ENCODE measurements around the gene AMPD2.

AMPD2 gene

DNA sequence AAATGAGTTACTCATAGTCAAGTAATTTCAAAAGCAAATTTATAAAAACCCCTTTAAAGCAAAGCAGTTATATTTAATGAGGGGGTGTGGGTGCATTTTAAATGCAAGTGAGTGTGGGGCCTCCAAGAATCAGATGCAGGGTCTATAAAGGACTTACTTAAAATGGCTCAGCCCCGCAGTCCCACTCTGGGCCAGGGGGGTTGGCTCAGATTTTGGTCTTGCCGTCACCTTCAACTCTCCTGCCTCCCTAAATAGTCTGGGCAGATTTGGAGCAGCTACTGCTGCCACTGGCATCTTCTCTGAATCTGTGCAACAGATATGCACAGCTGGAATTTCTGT lies 16.2 kb downstream of the AMPD2 start:
- no peak for DNase-seq (ENCODE audit: insufficient read length, low spot score)
- FAIRE-seq = no peak
- no peak for TF ChIP-seq POLR2A (IDR thresholded peaks at IDR 0.05; ENCODE audit: low read depth, low read length)
- TF ChIP-seq SPI1 (IDR thresholded peaks at IDR 0.05; ENCODE audit: low read depth, low read length) = no peak
- TF ChIP-seq POU2F2 (IDR thresholded peaks at IDR 0.05; ENCODE audit: low read depth, low read length) = no peak
- no peak for TF ChIP-seq PAX5 (IDR thresholded peaks at IDR 0.05; ENCODE audit: insufficient read depth, low read length, severe bottlenecking)
- no peak for TF ChIP-seq POLR2AphosphoS5 (IDR thresholded peaks at IDR 0.05; ENCODE audit: low read depth, low read length)
- no peak for TF ChIP-seq TAF1 (IDR thresholded peaks at IDR 0.05; ENCODE audit: low read depth, low read length)

DNA sequence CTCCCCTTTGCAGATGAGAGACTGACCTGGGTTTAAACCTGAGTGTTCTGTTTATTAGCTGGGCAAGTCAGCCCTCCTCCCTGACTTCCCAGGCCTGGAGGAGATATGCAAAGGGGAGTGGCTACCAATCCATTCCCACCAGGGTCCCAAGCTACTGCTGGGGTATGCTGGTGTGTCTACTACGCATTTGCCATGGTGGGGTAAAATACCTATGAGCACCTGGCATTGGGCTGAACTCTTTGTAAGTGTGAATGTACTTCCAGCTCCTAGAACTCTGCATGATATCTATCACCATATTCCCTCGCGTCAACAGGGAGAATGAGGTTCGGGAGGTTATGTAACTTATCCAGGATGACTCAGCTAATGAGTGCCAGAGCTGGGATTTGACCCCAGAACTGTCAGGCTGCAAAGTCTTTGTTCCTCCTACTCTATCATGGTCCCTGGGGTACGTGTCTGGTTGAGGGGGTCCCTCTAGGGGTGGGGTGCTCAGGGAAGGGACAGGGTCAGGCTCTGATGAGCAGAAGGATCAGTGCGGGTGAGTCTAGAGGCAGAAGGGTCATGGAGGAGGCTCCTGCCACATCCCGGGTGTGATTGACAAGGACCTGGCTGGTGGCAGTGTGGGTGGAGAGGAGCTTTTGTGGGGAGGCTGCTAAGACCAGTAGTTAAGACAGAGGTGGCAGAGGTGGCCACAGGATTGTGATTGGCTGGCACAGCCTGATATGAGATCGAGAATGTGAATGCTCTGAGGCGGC lies 16.7 kb downstream of the AMPD2 start:
- DNase-seq (ENCODE audit: insufficient read length, low spot score) (no peak), FAIRE-seq (no peak)
- TF ChIP-seq PAX5 (IDR thresholded peaks at IDR 0.05; ENCODE audit: insufficient read depth, low read length, severe bottlenecking) = no peak
- TF ChIP-seq TAF1 (IDR thresholded peaks at IDR 0.05; ENCODE audit: low read depth, low read length) = no peak
- no peak for TF ChIP-seq POLR2A (IDR thresholded peaks at IDR 0.05; ENCODE audit: low read depth, low read length)
- TF ChIP-seq POU2F2 (IDR thresholded peaks at IDR 0.05; ENCODE audit: low read depth, low read length) = no peak
- TF ChIP-seq SPI1 (IDR thresholded peaks at IDR 0.05; ENCODE audit: low read depth, low read length) = no peak
- TF ChIP-seq POLR2AphosphoS5 (IDR thresholded peaks at IDR 0.05; ENCODE audit: low read depth, low read length) = no peak

DNA sequence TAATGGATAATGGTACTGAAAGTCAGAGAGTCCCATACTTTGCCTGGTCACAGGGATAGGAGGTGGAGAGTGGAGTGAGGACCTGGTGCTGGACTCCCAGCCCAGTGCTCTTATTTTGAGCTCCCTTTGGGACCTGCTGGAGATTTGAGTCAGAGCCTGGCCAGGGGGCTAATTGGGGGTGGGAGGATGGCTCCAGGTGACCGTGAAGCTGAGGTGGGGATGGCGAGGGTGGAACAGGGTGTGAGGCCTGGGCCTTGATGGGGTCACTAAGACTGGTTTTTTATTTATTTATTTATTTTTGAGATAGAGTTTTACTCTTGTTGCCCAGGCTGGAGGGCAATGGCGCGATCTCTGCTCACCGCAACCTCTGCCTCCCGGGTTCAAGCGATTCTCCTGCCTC lies 17.8 kb downstream of the AMPD2 start:
- TF ChIP-seq PAX5 (IDR thresholded peaks at IDR 0.05; ENCODE audit: insufficient read depth, low read length, severe bottlenecking) = no peak
- TF ChIP-seq POU2F2 (IDR thresholded peaks at IDR 0.05; ENCODE audit: low read depth, low read length) = no peak
- TF ChIP-seq POLR2AphosphoS5 (IDR thresholded peaks at IDR 0.05; ENCODE audit: low read depth, low read length) = no peak
- FAIRE-seq = no peak
- DNase-seq (ENCODE audit: insufficient read length, low spot score) = no peak

DNA sequence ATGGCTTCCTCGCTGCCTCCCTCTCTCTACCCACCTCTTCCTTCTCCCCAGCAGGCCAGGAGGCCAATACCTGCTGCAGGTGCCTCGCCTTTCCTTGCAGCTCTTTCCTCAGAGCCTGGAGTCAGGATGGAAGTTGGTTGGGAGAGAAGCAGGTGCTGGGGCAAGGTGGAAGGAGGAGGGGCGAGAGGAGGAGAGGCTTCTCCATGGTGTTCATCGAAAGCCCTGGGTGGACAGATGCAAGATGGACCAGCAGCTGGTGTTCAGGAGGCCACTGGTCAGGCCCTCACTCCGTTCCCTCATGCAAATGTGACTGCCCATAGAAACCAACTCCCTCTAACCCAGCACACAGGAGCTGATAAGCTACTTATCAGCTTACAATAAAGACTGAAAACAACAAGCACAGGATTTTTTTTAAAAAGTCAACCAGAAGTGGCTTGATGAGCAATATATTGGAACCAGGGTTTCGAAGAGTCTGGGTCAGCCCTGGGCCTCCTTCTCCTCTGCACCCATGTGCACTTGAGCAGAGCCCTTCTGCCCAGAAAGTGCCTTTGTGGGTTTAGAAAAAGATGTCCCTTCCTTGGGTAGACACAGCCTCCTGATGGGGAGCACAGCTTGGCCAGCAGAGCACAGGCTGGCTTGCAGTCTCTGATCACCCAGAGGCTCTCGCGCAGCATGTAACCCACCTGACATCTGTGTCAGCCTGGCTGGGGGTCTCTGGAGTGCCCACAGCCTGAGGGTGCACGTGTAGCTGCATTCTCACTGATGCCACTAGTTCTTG lies 19.6 kb downstream of the AMPD2 start:
- FAIRE-seq (no peak), DNase-seq (ENCODE audit: insufficient read length, low spot score) (no peak)
- TF ChIP-seq PAX5 (IDR thresholded peaks at IDR 0.05; ENCODE audit: insufficient read depth, low read length, severe bottlenecking) (no peak), POLR2AphosphoS5 (IDR thresholded peaks at IDR 0.05; ENCODE audit: low read depth, low read length) (no peak), POU2F2 (IDR thresholded peaks at IDR 0.05; ENCODE audit: low read depth, low read length) (no peak), POLR2A (IDR thresholded peaks at IDR 0.05; ENCODE audit: low read depth, low read length) (no peak), SPI1 (IDR thresholded peaks at IDR 0.05; ENCODE audit: low read depth, low read length) (no peak), TAF1 (IDR thresholded peaks at IDR 0.05; ENCODE audit: low read depth, low read length) (no peak)

GRCh38 chr1:109639841-109640184 lies 20.2 kb downstream of the AMPD2 start:
- FAIRE-seq = no peak
- no peak for DNase-seq (ENCODE audit: insufficient read length, low spot score)
- no peak for TF ChIP-seq SPI1 (IDR thresholded peaks at IDR 0.05; ENCODE audit: low read depth, low read length)
- TF ChIP-seq PAX5 (IDR thresholded peaks at IDR 0.05; ENCODE audit: insufficient read depth, low read length, severe bottlenecking) = no peak
- no peak for TF ChIP-seq POLR2AphosphoS5 (IDR thresholded peaks at IDR 0.05; ENCODE audit: low read depth, low read length)
- TF ChIP-seq POLR2A (IDR thresholded peaks at IDR 0.05; ENCODE audit: low read depth, low read length) = no peak
- TF ChIP-seq POU2F2 (IDR thresholded peaks at IDR 0.05; ENCODE audit: low read depth, low read length) = no peak
- no peak for TF ChIP-seq TAF1 (IDR thresholded peaks at IDR 0.05; ENCODE audit: low read depth, low read length)

- TF ChIP-seq POLR2AphosphoS5 (IDR thresholded peaks at IDR 0.05; ENCODE audit: low read depth, low read length) (no peak), TAF1 (IDR thresholded peaks at IDR 0.05; ENCODE audit: low read depth, low read length) (no peak)
- DNase-seq (ENCODE audit: insufficient read length, low spot score) (no peak), FAIRE-seq (peak; percentile 95)
Observed at GRCh38 chr1:109640285-109640865, 20.7 kb downstream of the AMPD2 start.

DNA sequence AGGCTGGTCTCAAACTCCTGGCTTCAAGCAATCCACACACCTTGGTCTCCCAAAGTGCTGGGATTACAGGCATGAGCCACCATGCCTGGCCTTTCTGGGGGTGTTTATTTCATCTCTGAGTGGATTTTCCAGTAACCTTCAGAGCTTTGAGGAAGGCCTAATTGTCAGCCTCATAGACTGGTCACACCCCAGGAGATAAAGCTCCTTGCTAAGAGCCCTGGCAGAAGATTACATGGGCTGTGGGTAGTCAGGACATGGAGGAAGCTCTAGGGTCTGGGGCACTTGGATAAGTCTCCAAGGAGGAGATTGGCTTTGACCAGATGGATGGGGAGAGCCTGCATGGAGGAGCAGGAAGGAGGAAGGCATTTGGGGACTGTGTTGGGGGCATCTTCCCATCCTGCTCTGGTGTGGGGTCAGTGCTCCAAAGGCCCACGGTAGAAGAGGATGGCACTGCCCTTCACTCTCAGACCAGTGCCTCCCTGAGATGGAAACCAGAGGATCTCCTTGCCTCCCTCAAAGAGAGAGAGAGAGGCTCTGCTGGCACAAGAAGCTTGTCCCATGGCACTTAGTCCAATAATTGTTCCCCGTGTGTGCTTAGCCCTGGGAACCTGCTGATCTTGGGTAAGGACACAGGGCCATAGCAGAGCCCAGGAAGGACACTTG lies 21.6 kb downstream of the AMPD2 start:
- DNase-seq (ENCODE audit: insufficient read length, low spot score) (no peak), FAIRE-seq (no peak)
- no peak for TF ChIP-seq PAX5 (IDR thresholded peaks at IDR 0.05; ENCODE audit: insufficient read depth, low read length, severe bottlenecking)

DNA sequence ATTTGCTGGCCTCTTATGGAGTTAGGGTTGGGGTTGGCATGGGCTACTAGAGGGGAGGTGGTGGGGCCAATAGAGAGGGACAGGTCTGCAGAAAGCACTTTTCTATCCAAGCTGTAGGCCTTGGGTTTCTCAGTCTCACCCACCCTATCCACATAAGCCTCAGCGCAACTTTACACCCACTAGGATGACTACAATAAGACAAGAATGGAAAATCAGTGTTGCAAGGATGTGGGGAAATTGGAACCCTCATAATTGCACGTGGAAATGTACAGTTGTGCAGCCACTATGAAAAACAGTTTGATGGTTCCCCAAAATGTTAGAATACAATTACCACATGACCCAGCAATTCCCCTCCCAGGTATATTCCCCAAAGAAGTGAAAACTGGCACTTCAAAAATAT lies 22.2 kb downstream of the AMPD2 start:
- TF ChIP-seq SPI1 (IDR thresholded peaks at IDR 0.05; ENCODE audit: low read depth, low read length) (no peak), POLR2A (IDR thresholded peaks at IDR 0.05; ENCODE audit: low read depth, low read length) (no peak), PAX5 (IDR thresholded peaks at IDR 0.05; ENCODE audit: insufficient read depth, low read length, severe bottlenecking) (no peak), POU2F2 (IDR thresholded peaks at IDR 0.05; ENCODE audit: low read depth, low read length) (no peak), POLR2AphosphoS5 (IDR thresholded peaks at IDR 0.05; ENCODE audit: low read depth, low read length) (no peak), TAF1 (IDR thresholded peaks at IDR 0.05; ENCODE audit: low read depth, low read length) (no peak)

GRCh38 chr1:109642626-109643025 lies 23.0 kb downstream of the AMPD2 start:
- DNase-seq (ENCODE audit: insufficient read length, low spot score) (no peak), FAIRE-seq (no peak)
- no peak for TF ChIP-seq TAF1 (IDR thresholded peaks at IDR 0.05; ENCODE audit: low read depth, low read length)
- no peak for TF ChIP-seq POLR2AphosphoS5 (IDR thresholded peaks at IDR 0.05; ENCODE audit: low read depth, low read length)
- TF ChIP-seq PAX5 (IDR thresholded peaks at IDR 0.05; ENCODE audit: insufficient read depth, low read length, severe bottlenecking) = no peak
- no peak for TF ChIP-seq POLR2A (IDR thresholded peaks at IDR 0.05; ENCODE audit: low read depth, low read length)
- TF ChIP-seq SPI1 (IDR thresholded peaks at IDR 0.05; ENCODE audit: low read depth, low read length) = no peak
- no peak for TF ChIP-seq POU2F2 (IDR thresholded peaks at IDR 0.05; ENCODE audit: low read depth, low read length)

More for the DNA sequence above, 22.2 kb downstream of the AMPD2 start:
- FAIRE-seq = no peak
- DNase-seq (ENCODE audit: insufficient read length, low spot score) = no peak
